ENCODE measurements around the gene PCMTD2. TPM values are rescaled to one million over a fixed set of nuclear protein-coding genes. Genes with fewer than 3 reads are reported as not detected.

PCMTD2 gene
- total and polyA plus RNA-seq, 2 of the 8 experiments (the other 6 are each of a cell fraction or from before 2014, with no cell fraction given): 21.4 to 55.1 TPM

Small RNA genes within 50 kb of the gene (small RNA-seq; reads per million reads assigned to genes)
- not detected for gene AL137028.2 (ENCODE audit: insufficient read depth)

Other genes starting within 250 kb of the PCMTD2 start
- 0.52 and 0.61 TPM in 2 replicates for gene C20orf204, start 219.6 kb upstream of the PCMTD2 start, total RNA-seq (2021; fragmentation: NEBNext Ultra II Directional; extraction: Animal tissue kit (Norgen Biotek cat#: 25700))
- 0.39 and 0.96 TPM in 2 replicates for gene C20orf204, start 219.6 kb upstream of the PCMTD2 start, polyA plus RNA-seq (2011; rRNA removed)
- gene SOX18, start 206.1 kb upstream of the PCMTD2 start, total RNA-seq (2021; fragmentation: NEBNext Ultra II Directional; extraction: Animal tissue kit (Norgen Biotek cat#: 25700)): 0.23 TPM in 1 of 2 replicates, not detected in the other
- gene SOX18, start 206.1 kb upstream of the PCMTD2 start, polyA plus RNA-seq (2011; rRNA removed): 0.08 and 0.09 TPM in 2 replicates
- 41.4 and 46.3 TPM in 2 replicates for gene TCEA2, start 192.6 kb upstream of the PCMTD2 start, total RNA-seq (2021; fragmentation: NEBNext Ultra II Directional; extraction: Animal tissue kit (Norgen Biotek cat#: 25700))
- gene TCEA2, start 192.6 kb upstream of the PCMTD2 start, polyA plus RNA-seq (2011; rRNA removed): 42.3 and 66.0 TPM in 2 replicates
- 12.7 and 13.1 TPM in 2 replicates for gene RGS19, start 176.2 kb upstream of the PCMTD2 start, total RNA-seq (2021; fragmentation: NEBNext Ultra II Directional; extraction: Animal tissue kit (Norgen Biotek cat#: 25700))
- 16.8 and 21.9 TPM in 2 replicates for gene RGS19, start 176.2 kb upstream of the PCMTD2 start, polyA plus RNA-seq (2011; rRNA removed)
- gene OPRL1, start 175.7 kb upstream of the PCMTD2 start, total RNA-seq (2021; fragmentation: NEBNext Ultra II Directional; extraction: Animal tissue kit (Norgen Biotek cat#: 25700)): 0.52 and 0.63 TPM in 2 replicates
- 0.98 and 2.0 TPM in 2 replicates for gene OPRL1, start 175.7 kb upstream of the PCMTD2 start, polyA plus RNA-seq (2011; rRNA removed)
- gene LKAAEAR1, start 171.3 kb upstream of the PCMTD2 start, total RNA-seq (2021; fragmentation: NEBNext Ultra II Directional; extraction: Animal tissue kit (Norgen Biotek cat#: 25700)): 0.41 and 0.52 TPM in 2 replicates
- 0.53 and 0.91 TPM in 2 replicates for gene LKAAEAR1, start 171.3 kb upstream of the PCMTD2 start, polyA plus RNA-seq (2011; rRNA removed)
- gene NPBWR2, start 148.2 kb upstream of the PCMTD2 start, total RNA-seq (2021; fragmentation: NEBNext Ultra II Directional; extraction: Animal tissue kit (Norgen Biotek cat#: 25700)): not detected in 2 replicates
- gene NPBWR2, start 148.2 kb upstream of the PCMTD2 start, polyA plus RNA-seq (2011; rRNA removed): not detected in 2 replicates
- 1.1 and 2.0 TPM in 2 replicates for gene MYT1, start 91.3 kb upstream of the PCMTD2 start, total RNA-seq (2021; fragmentation: NEBNext Ultra II Directional; extraction: Animal tissue kit (Norgen Biotek cat#: 25700))
- gene MYT1, start 91.3 kb upstream of the PCMTD2 start, polyA plus RNA-seq (2011; rRNA removed): 0.63 and 1.0 TPM in 2 replicates